MM.1S (cell line): ENCODE results near the gene WDR3.

ENCODE experiments used
- EZH2 ChIP-seq: fragments of 300-600 bp; sonication (generic); optimal IDR thresholded peaks from 2 replicates; pipeline ENCODE3; 2017; ENCODE audit warnings: low read depth, mild to moderate bottlenecking, antibody characterized with exemption, low read length, mixed read lengths
- TF ChIP-seq, protein P1 (sequence below): fragments of 300-600 bp; sonication (generic); IDR thresholded peaks from 2 replicates; pipeline ENCODE4 v1.5.1; 2016; ENCODE audit warnings: antibody characterized with exemption, low read length, mixed read lengths

DNA sequence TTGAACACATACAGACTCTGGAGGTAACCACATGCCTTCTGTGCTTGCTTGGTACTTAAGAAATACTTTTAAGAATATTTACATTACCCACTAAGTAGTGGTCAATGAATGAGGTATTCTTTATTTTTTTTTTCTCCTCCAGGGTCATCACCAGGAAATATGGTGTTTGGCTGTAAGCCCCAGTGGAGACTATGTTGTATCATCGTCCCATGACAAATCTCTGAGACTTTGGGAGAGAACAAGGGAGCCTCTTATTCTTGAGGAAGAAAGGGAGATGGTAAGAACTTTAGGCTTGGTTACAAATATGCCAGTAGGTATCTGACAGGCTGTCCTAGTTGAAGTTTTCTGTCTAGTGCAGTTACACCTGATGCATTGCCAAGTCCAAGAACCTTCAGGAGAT, 22.8 kb downstream of the WDR3 start:
- TF ChIP-seq, protein P1, sequence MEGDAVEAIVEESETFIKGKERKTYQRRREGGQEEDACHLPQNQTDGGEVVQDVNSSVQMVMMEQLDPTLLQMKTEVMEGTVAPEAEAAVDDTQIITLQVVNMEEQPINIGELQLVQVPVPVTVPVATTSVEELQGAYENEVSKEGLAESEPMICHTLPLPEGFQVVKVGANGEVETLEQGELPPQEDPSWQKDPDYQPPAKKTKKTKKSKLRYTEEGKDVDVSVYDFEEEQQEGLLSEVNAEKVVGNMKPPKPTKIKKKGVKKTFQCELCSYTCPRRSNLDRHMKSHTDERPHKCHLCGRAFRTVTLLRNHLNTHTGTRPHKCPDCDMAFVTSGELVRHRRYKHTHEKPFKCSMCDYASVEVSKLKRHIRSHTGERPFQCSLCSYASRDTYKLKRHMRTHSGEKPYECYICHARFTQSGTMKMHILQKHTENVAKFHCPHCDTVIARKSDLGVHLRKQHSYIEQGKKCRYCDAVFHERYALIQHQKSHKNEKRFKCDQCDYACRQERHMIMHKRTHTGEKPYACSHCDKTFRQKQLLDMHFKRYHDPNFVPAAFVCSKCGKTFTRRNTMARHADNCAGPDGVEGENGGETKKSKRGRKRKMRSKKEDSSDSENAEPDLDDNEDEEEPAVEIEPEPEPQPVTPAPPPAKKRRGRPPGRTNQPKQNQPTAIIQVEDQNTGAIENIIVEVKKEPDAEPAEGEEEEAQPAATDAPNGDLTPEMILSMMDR: no peak
- no peak for TF ChIP-seq EZH2
